HG03066 (cell line): ENCODE data around the gene MARCHF7.
A peak's percentile ranks its signal among the peaks of the same experiment; 100 is the strongest.
"Not testable (repeated sequence)": the region's sequence is repeated elsewhere in the genome, so short reads cannot be mapped to it uniquely, and the experiment has no call there.

ENCODE experiments used
- ATAC-seq: cut with Tn5 transposase; IDR thresholded peaks from one replicate; pipeline ENCODE4 v1.9.1; 2021; ENCODE audit warnings: low read depth; ENCODE audit not compliant: unreplicated experiment

Gene MARCHF7, protein sequence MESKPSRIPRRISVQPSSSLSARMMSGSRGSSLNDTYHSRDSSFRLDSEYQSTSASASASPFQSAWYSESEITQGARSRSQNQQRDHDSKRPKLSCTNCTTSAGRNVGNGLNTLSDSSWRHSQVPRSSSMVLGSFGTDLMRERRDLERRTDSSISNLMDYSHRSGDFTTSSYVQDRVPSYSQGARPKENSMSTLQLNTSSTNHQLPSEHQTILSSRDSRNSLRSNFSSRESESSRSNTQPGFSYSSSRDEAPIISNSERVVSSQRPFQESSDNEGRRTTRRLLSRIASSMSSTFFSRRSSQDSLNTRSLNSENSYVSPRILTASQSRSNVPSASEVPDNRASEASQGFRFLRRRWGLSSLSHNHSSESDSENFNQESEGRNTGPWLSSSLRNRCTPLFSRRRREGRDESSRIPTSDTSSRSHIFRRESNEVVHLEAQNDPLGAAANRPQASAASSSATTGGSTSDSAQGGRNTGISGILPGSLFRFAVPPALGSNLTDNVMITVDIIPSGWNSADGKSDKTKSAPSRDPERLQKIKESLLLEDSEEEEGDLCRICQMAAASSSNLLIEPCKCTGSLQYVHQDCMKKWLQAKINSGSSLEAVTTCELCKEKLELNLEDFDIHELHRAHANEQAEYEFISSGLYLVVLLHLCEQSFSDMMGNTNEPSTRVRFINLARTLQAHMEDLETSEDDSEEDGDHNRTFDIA

DNA sequence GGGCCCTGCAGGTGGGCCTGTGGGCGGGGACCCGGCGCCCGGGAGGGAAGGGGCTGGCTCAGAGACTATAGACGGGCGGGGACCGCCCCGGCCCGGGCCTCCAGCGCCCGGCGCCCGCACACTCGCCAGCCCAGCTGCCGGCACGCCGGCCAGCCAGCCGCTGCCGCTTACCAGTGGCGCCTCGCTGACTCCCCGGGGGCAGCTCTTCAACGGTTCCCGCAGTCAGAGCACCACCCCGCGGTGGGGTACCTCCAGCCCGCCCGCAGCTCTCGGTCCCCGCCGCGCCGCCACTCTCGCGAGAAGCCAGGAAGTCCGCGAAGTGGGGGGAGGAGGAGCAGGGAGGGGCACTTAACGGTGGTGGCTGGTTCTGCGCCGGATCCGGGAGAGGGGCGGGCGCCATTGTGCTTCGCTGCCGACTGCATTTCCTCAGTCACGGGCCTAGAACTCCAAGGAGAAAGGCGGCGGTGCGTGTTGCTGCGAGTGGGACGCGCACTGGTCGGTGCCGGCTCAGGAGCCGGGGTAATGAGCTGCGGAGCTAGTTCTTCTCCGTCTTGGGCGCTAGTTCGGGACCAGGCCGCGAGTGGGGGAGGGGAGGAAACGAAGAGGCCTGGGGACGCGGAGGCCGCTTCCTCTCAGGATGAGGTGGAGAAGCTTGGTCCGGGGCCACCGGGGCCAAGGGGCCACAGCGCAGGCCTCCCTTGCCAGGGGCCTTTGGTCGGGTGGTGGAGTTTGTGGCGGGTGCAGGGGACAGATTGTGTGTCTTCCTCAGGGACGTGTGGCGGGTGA lies at the start of gene MARCHF7:
MARCHF7 (plus strand) TSS at position 364 of the 786 bp plus-strand sequence. CDS start 16,517 bp downstream, outside the sequence.
- peak; percentile 94 for ATAC-seq

DNA sequence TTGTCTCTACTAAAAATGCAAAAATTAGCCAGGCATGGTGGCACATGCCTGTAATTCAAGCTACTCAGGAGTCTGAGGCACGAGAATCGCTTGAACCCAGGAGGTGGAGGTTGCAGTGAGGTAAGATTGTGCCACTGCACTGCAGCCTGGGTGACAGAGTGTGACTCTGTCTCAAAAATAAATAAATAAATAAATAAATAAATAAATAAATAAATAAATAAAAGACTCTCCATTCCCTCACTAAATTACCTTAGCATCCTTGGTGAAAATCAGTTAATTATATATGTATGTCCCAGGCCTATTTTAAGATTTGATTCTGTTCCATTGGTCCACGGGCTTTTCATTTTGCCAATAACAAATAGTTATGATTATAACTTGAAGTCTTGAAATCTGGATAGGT lies 44.9 kb upstream of the MARCHF7 start:
- ATAC-seq = not testable (repeated sequence)

DNA sequence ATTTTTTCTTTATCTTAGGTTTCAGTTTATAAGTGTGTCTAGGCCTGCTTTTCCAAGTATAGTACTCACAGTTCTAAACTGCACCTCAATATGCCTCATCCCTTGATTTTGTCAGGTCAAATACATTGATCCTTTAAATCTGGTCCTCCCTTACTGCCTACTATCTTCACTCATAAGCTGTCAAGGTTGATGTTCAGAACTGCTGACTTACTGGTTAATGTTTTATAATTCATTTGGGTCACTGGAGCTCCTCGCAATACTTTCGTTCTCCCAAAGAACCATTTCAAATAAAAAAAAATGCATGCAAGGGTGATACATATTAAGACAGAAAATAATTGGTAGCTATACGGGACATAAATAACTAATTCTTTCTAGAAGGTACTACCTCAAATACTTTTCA lies 41.3 kb upstream of the MARCHF7 start:
- no peak for ATAC-seq

DNA sequence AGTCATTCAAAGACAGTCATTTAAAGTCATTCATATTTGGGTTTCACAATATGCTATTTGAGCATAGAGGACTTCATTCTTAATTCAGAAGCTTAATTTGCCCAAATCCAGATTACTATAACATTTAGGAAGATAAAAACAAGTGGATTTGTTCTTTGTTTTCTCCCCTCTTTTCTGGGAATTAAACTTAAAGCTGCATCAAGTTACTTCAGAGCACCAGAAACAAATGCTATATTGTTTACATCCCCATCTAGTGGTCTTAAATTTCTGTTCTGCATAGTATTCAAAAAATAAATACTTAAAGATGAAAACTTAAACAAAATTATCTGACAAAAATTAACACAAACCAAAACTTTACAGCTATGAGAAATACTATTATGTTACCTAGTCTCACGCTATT lies 34.7 kb upstream of the MARCHF7 start:
- ATAC-seq = no peak

DNA sequence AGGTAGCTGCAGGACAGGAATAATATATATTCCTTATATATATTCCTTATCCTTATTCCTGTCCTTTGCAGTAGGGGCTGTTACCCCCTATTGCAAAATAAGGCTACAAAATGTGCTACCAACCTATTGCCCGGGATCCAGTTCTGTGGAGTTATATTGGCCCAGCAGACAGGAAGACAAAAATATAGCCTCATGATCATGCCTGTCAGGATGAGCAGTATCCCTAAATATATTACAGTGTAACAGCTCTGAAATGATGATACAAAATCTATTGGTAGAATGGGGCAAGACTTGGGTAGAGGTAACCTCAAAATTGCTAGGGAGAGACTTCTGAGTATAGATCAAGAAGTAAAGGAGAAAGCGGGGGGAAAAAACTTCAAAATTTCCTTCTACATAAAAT lies 31.6 kb upstream of the MARCHF7 start:
- ATAC-seq = no peak

DNA sequence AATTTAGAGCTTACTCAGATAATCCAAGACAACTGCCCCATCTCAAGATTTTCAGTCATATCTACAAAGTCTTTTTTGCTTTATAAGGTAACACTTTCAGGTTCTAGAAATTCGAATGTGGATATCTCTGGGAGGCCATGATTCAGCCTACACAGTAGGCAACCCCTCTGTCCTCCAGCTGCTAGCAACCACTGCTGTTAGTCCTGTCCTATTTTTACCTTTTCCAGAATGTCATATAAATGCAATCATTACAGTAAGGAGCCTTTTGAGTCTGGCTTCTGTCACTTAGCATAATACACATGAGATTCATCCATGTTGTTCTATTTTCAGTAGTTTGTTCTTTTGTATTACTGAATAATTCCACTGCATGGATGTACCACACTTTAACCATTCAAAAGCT lies 28.5 kb upstream of the MARCHF7 start:
- no peak for ATAC-seq

DNA sequence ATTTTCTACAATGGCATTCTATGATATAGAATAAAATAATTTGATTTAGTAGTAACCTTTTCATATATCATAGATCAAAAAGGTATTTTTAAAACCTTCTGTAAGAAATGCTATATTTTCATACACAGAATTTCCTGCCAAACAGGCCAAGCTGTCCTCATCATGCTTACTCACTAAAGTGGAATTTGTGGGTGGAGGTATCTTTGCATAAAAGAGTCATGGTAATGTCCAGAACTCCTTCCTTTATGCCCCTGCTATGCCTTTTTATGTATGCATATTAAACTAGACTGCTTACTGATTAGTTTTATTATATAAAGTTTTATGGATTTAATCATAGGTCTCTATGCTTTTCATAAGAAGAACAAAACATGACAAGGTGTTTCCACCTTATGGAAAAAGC lies 27.5 kb upstream of the MARCHF7 start:
- no peak for ATAC-seq

DNA sequence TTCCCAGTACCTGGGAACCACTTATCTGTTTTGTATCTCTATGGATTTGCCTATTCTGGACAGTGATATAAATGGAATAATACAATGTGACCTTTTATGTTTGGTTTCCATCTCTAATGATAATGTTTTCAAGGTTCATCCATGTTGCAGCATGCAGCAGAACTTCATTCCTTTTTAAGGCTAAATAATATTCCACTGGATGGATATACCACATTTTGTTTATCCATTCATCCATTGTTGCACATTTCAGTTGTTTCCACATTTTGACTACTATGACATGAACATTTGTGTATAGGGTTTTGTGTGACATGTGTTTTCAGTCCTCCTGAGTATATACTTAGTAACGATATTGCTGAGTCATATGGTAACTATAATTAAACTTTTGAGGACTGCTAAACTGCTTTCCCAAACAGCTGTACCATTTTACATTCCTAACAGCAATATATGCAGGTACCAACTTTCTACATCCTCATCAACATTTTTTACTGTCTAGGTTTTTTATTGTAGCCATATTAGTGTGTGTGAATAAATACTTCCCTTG lies 17.7 kb upstream of the MARCHF7 start:
- no peak for ATAC-seq

DNA sequence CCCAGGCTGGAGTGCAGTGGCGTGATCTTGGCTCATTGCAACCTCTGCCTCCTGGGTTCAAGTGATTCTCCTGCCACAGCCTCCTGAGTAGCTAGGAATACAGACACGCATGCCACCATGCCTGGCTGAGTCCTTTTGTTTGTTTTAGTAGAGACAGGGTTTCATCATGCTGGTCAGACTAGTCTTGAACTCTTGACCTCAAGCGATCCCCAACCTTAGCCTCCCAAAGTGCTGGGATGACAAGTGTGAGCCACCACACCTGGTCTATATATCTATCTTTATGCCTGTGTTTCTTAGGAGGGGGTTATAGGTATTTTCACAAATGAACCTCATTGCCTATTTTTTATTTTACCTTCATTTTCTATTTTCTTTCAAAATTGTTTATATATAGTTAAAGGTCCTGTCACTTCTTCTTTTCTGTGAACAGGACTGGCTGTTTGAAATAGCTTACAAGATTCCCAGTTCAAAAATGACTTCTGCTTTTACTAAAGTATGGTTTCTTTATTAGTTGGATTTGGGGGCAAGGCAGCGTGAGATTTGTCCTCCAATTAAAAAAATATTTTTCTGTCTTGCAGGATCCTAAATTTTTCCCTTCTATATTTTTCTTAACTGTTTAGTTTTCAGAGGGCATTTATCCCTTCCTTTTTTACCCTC lies 16.4 kb upstream of the MARCHF7 start:
- ATAC-seq = no peak

DNA sequence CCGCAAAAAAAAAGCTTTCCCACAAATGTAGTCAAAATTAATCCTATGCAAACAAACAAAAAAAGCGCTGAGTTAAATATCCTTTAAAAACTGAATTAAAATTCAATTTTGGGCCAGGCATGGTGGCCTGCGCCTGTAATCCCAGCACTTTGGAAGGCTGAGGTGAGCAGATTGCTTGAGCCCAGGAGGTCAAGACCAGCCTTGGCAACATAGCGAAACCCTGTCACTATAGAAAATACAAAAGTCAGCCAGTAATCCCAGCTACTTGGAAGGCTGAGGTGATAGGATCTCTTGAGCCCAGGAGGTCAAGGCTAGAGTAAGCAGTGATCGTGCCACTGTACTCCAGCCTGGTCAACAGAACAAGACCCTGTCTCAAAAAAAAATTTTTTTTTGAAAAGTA lies 8.8 kb upstream of the MARCHF7 start:
- ATAC-seq = no peak

DNA sequence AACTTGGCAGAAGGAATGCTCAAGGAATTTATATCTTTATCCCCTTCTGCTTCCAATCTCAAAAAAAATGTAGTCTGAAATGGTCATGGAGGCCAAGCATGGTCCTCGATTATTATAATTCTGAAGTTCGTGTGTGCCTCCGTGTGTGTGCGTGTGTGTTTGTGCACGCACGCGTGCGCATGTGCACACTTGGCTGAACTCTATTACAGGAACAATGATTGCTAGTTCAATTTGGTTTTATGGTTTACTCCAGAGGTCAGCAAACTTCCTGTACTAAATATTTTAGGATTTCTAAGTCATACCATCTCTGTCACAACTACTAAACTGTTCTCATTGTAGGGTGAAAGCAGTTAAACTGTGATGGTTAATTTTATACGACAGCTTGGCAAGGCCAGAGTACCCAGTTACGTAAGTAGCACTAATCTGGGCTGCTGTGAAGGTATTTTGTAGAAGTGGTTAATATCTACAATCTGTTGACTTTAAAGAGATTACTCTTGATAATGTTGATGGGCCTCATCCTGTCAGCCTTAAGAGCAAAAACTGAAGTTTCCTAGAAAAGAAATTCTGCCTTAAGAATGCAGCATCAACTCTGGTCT lies 5.8 kb upstream of the MARCHF7 start:
- ATAC-seq = no peak

DNA sequence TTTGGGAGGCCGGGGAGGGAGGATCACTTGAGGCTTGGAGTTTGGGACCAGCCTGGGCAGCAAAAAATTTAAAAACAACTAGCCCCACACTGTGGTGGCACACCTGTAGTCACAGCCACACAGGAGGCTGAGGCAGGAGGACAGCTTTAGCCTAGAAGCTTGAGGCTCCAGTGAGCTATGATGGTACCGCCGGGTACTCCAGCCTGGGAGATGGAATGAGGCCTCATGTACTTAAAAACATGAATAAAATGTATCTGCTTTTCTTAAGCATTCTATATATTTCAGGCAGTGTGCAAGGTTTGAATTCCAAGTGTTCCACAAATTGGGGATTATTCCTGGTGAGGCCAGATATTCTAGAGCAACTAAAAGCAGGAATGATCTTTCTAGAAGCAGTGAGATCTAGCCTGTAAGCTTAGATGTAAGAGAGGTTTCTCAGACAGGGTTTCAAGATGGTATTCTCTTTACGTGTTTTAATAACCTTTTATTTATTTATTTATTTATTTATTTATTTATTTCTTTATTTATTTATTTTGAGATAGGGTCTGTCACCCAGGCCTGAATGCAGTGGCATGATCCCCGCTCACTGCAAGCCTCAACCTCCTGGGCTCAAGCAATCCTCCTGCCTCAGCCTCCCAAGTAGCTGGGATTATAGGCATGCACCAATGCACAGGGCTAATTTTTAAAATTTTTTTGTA lies 4.1 kb upstream of the MARCHF7 start:
- no peak for ATAC-seq

DNA sequence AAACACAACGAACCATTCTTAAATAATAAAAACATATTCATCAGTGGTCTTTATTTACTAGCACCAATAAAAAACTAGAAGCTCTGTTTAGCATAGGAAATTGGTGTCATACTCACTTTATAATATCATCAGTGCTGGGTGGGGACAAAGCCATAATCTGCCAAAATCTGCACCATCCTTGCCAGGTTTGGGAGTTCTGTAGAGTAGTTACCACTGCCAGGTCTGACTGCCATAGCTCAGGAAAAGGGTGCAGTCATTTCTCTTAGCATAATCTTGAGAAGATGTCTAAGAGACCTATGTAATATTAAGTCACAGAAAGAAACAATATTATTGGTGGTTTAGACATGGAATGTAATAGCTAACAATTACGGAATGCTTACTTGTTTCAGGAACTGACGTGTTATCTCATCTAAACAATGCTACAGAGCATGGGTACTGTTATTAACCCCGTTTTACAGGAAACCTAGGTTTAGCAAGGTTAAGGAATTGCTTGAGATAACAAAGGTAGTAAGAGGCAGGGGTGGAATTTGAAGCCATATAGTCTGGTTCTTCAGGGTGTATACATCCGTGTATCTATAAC lies 1.6 kb upstream of the MARCHF7 start:
- no peak for ATAC-seq

DNA sequence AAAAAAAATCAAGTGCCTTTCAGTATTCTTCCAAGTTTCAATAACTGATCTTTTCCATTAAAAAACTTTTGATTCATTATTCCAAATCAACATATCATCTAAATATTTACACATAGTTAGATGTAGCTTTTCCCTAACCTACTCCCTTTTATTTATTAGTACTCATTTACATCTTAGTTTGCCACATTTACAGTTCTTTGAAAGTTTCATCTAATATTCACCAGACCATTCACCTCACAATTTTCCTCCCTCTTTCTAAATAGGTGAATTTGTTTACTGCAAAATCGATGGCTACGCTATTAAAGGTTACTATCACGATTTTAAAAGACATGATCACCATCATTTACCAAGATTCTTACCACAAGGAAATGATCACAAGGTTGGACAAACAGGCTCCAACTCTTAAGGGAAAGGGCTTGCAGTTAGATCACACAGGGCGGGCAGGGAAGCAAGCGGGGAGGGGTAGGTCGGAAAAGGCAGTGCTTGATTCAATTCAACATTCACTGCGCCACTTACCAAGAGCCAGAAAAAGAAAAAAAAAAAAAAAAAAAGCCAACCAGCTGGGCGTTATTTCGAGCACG lies 654 bp upstream of the MARCHF7 start:
- ATAC-seq = no peak

DNA sequence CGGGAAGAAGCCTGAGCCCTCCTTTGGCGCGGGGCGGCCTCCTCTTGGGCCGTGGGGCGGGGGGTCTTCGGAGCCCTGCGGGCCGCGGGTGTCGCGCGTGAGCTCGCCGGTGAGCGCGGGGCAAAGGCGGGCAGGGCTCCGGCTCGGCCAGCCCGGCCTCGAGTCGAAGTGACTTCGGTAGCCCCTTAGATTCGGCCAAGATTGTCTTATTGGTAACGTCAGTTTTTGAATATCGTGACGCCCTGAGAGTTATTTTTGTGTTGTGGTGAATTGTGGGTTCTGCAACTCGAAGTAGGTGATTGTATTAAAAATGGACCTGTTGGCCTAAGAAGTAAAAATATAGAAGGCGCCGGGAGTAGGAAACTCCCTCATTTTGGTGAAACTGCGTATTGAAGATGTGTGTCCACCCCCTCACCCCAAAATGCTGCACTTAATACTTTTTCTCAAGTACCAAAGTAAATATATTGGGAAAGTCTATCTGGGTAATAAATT lies 669 bp downstream of the MARCHF7 start:
- no peak for ATAC-seq

DNA sequence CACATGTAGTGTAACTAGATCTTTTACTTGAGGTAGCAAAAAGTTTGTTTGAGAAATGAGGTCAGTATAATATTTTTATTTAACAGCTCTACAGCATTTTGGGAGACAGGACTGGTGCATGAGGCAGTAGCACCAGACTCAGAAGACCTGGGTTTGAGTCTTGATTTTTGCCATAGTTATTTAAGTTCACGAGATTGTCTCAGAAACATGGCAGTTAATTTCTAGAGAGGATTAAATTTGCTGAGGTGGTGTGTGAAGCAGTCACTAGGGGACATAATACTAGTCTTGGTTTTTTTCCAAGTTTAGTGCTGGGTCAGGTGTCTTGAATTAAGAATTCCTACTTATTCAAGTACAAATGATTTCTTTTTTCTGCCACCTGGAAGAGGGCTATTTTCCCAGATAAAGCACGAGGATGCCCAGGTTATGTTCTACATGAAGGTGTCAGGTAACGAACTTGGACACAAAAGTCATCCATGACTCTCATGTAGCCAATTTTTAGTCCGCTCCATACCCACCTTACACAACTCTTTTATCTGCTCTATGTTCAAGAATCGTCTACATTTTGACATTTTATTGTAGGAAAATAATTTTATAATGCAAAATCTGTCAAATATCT lies 1.4 kb downstream of the MARCHF7 start:
- ATAC-seq = no peak

DNA sequence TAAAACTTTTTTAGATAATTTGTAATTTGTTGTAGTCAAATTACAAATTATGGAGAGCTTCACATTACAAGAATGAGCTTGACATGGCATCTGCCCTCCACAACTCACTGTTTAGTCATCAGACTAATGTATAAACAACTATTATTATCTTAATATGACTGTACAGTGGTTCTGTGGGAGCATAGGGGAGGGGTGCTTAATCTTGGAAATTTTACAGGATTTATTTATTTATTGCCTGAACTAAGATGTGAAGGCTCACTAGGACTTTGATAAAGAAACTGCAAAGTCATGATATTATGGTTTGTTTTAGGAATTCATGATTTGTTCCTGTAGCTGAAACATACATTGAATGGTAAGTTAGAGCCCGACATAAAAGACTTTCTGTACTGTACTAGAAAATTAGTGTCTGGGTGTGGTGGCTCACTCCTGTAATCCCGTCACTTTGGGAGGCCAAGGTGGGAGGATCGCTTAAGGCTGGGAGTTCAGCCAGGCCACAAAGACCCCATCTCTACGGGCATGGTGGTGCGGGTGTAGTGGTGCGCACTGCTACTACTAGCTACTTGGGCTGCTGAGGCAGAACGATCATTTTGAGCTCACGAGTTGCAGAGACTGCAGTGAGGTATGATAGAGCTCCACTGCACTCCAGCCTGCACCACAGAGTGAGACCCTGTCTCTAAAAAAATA lies 2.1 kb downstream of the MARCHF7 start:
- ATAC-seq = no peak

DNA sequence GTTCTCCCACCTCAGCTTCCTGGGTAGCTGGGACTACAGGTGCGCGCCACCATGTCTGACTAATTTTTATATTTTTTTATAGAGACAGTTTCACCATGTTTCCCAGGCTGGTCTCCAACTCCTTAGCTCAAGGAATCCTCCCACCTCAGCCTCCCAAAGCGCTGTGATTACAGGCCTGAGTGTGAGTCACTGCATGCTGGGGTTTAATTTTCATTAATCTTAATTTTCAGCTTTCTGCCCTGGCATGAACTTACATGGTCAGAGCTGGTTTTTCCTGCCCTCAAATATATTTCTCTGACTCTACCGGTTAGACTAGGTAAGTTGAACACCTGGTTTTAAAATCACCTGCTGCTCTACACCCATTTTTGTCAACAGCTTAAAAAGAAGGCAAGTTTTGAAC lies 3.1 kb downstream of the MARCHF7 start:
- ATAC-seq = no peak
